HT1080 (cell line): Measurements from ENCODE around the gene PRR35. TPM values are rescaled to one million over a fixed set of nuclear protein-coding genes. Genes with fewer than 3 reads are reported as not detected.

Experiments
- DNase-seq: peaks from one replicate; pipeline ENCODE4 v3.0.0-alpha.2; 2015; ENCODE audit warnings: low read depth
- total RNA-seq: library from RNA; depleted of rRNA; stranded (reverse); fragments of >200 nt; shearing (Covaris generic); gene quantifications from 2 replicates; pipeline ENCODE4 v1.2.3, GENCODE V29; 2014

Gene PRR35
- total RNA-seq, 1 experiment from 2014 or later = 0.10 TPM

DNA sequence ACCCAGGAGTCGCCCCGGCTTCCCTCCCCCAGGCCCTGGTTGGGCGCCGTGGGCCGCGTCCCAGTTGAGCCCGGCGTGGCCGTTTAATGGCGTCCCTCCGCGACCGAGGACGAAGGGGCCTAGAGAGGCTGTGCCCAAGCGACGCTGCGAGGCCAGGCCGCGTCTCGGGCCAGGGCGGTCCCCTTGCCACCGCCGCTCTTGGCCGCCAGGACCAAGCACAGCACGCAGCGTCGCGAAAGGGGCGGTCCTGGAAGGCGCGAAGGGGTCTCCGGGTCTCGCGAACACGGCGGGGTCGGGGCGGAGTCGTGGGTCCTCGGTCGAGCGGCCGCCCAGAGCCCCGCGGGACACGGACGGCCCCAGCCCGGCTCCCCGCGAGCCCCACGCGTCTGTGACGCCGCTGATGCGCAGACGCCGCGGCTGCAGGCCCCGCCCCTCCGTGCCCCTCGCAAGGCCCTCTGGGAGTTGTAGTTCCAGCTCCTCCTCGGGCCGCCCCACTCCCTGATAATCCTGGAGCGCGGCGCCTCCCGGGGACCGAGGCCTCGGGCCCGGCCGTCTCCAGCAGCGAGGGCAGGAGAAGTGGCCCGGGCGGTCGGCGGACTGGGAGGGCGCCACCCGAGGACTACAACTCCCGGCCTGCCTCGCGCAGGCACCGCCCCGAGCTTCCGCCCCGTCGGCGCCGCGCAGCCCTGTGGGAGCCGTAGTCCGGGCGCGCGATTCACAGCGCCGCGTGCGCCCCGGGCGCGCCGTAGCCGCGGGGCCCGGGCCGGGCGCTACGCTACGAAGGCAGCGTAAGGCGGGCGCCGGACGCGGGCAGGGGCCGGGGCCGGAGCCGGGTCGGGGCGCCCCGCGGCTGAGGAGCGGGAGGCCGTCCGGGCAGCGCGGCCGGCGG lies 32.9 kb upstream of the PRR35 start, which contains the start of gene CAPN15:
Gene CAPN15, plus strand, starts transcription at position 698 of the 889 bp plus-strand sequence. CDS start 19,127 bp downstream, outside the sequence.
- peak; percentile 87 for DNase-seq

DNA sequence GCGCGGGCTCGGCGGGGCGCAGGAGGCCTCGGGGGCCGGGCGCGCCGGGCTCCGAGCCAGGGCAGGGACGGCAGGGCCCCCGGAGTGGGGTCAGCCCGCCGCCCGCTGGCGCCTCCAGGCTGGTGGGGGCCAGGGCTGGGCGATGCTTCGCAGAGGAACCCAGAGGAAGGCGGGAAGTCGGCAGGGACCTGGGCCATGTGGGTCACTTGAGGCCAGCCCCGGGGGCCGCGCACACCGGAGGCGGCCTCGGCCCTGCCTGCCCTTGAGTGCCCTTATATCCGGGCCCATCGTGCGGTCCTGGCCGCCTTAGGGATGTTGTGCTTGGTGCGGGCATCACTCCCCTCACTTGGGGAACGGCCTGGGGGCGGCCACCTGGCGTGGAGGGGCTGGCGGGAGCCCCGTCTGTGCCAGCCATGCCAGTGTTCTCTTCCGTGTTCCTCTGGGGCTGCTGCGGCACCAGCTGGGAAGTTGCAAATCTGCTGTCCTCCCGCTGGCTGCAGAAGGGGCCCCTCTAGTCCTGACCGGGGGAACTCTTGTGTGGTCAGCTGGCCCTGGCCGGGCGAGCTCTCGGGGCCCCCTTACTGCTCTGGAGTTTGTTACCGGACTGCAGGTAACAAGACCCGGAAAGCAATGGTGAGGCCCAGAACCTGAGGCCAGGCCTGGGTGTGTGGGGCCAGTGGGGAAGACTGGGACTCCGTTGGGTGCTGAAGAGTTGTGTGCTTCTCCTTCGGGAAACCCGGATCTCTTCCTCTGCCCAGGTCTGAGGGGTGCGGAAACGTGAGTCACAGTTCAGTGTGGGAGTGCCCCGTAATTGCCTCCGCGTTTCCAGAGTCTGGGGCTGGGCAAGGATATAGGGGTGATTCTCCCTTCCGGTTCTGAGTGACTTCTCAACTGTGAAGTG lies 31.8 kb upstream of the PRR35 start:
- DNase-seq = peak; percentile 82

DNA sequence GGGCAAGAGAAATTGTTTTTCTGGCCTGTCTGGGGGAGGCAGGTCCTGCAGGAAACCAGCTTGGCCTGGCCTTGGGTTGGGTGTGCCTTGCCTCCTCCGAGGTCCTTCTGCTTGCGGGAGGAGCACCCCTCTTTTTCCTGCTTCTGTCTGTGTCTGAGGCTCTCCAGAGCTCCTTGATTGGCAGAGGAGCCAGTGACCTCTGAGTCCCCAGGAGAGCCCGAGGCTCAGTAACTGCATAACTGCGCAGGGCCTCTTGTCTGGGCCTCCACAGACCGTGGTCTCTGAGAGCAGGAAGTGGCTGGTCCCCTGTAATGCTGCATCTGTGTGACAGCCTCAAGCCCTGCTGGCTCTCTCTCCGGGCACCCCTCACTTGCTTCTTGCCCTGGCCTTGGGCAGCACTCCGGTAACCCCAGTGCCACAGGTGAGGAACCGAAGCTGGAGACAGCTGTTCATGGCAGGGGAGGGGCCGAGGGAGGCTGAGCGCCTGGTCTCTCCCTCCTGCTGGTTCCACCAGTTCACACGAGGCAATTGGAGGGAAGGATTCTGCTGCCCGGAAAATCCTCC lies 31.1 kb upstream of the PRR35 start:
- no peak for DNase-seq

DNA sequence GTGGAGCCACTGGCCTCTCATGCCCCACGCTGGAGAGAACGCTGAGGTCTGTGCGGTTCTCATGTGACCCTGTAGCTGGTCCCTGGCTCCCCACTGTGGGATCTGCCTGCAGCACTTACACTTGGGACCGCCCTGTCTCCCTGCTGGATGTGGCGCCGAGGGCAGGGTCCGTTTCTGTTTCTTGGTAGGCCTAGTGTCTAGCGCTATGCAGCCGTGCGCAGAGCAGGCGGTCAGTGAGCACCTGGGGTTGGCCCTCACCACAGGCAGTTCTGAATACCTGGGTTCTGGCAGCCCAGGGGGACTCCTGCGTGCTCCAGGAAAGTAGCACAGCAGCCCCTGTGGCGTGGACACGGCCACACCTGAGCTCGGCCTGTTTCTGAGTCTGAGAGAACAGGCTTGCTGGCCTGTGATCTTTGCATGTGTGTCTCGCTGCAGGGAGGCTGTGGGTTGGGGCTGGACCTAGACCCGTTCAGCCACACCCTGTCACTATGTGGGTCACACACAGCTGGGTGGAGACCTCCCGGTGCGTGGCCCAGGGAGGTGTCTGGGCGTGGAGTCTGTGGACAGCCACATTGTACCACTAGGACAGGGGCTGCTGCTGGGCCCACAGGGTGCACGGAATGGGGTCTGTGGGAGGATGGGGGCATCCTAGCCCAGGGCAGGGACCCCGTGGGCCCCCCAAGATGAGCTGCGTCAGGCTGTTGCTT lies 29.9 kb upstream of the PRR35 start:
- no peak for DNase-seq

DNA sequence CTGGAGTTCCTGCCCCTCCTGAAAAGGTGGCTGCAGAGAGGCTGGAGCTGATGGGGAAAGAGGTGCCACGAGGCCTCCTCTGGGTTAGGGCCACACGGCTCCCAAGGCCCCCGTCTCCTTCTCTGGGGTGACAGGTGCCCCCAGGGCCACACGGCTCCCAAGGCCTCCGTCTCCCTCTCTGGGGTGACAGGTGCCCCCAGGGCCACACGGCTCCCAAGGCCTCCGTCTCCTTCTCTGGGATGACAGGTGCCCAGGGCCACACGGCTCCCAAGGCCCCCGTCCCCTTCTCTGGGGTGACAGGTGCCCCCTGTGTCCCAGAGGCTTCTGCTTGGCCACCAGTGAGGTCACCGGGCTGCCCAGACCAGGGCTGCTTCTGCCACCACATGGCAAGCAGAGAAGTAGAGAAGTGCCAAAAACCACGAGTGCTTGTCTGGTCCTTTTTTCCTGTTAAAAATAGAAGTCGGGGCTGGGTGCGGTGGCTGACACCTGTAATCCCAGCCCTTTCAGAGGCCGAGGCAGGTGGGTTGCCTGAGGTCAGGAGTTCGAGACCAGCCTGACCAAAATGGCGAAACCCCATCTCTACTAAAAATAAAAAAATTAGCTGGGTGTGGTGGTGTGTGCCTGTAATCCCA lies 28.6 kb upstream of the PRR35 start:
- no peak for DNase-seq

DNA sequence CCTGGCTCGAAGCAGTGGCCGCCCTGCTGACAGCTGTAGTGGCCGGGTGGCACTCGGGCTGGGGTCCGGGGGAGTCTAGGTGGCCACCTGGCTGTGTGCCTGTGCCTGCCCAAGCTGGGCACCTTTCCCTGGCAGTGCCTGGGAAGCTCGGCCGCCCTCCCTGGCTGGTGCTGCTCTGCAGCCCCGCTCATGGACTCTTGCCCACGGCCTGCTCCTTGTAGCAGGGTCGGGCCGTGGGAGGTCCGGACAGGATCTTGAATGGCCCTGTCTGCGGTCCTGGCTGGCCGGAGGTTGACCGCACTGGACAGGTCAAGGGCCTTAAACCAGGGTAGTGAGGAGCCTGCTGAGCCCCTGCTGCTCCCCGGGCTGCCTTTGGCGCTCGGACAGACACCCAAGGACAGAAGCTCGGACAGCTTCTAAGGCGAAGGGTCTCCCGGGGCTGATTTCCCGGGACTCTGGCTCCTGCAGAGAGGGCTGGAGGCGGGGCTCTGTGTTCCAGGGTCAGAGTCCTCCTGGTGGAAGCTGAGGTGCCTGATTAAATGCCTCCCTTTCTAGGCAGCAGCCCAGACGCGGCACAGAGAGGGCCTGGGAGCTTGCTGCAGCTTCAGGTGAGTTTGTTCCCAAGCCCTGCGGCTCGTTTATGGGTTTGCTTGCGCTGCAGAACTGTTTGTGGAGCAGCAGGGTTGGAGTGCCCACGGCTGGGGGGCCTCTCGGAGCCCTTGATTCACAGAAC lies 26.6 kb upstream of the PRR35 start:
- no peak for DNase-seq

DNA sequence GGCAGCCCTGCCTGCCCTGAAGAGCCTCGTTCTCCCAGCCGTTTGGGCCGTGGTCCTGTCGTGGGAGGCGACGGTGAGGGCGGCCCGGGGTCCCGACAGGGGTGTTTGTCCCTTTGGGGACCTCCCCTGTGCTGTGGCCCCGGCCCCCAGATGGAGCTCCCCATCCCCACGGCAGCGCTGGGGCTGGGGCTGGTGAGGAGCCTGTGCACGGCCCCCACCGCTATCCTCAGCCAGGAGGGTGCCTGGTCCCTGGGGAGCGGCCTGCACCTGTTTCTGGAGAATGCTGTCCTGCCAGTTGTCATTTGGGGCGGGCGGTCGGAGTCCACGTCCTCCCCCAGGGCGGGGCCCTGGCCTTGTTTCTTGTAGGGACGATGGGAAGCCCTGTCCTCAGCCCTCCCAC lies 26.1 kb upstream of the PRR35 start:
- DNase-seq = no peak

DNA sequence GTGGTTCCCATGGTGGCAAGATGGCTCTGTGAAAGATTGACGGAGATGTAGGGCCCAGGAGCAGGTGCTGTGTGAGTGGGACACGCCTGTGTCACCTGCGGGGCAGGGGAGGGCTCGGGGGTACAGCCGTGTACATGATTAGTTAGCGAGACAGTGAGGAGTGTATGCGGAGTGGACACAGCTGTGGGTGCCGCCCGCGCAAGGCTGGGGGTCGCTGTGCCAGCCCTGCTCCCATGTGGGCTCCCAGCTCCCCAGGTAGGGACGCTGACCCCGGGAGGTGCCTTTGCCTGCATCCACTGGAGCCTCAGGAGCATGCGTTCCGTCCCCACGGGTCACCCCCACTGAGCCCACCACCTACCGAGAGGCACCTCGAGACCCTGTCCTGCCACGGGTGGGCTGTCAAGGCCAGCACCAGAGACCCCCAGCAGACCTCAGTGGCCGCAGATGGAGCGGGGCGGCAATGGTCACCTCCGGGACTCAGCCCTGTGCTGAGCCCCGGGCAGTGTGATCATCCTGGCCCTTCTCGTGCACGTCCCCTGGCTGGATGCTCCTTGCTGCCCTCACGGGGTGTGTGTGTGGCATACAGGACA lies 25.2 kb upstream of the PRR35 start:
- DNase-seq = no peak

DNA sequence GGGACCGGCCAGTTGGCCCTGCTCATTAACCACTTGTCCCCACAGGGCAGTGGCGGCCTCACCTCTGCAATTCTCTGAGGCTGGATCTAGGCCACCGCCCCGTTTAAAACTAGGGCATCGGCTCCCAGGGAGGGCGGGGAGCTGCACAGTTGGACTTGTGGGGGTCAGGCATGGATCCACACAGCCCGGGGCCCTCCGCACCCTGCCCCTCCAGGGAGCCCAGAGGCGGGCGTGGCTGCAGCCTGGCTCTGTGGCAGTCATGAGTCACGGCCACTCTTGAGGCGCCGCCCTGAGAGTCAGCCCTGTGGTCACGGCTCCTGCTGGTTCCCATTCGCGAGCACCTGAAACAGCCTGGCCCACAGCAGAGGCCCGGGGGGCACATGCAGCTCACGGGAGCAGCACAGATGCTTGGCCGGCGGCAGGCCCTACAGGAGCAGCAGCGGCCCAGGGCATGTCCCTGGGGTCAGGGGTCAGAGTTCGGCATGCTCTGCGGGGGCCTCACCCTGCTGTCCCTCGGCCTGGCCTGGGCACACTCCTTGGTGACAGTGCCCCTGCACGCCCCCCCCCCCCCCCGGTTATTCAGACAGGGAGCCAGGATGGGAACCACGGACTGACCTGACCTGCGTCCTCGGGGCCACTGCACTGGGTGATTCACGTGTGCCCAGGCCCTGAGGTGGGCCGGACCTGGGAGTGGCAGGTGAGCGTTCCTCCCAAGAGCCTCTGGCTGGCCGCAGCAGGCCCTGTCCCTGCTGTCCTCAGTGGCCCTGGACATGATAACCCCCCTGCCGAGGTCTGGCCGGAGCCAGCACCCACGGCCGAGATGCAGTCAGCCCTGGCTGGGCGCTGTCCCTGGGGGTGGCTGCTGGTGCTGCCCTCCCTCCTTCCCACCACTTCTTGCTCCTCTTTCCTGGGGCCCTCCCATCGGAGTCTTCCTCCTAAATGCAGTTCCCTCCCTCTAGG lies 24.5 kb upstream of the PRR35 start:
- peak; percentile 90 for DNase-seq

DNA sequence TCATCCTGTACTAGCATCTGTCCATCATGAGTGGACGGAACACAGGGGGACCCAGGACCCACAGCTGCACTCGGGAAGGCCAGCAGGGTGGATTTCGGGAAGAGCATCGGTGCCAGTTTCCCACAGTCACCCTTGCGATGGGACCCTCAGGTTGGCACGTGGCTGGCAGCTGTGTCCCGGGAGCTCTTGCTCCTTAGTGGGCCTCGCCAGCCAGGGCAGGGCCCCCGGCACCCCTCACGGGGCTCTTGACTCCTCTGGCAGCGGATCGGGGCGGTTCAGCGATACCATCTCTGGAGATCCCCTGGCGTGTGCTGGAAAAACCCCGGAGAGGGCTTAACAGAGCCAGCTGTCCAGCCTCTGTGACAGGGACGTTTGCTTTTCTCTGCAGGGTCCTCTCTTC lies 23.4 kb upstream of the PRR35 start:
- no peak for DNase-seq

DNA sequence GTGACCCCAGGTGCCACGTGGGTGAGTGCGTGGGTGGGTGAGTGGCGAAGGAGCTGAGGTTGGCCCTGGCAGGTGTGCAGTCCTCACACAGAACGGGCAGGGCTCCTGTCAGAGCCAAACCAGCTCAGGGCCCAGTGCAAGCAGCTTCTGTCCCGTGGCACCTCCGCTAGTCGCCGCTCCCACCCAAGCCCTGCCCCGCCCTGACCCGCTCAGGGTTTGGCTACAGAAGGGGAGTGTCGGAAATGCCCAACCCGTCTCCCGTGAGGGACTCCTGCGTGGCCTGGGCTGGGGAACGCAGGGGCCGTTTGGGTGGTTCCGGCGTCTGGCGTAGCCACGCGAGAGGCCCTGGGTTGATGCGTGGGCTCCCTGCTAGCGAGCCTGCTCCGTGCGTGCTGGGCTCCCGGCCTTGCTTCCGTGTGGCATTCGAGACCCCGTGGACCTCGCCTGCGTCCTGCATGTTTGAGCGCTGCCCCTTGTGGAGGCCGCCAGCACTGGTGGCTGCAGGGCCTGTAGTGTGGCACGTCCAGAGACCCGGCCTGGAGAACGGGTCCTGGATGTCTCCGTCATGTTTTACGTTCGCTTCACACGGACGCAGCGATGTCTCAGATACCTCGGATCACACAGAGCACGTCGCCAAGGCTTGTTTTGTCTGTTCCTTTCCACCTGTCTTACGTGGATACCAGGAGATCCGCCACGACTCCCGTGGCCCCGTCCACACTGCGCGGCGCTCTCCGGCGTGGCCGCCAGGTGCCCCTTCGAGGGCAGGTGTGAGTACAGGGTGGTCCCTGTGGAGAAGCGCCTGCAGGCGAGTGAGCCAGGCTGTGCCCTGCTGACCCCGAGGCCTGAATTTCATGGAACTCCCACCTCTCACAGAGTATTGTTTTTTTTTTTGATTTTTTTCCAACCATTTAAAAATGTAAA lies 22.5 kb upstream of the PRR35 start:
- no peak for DNase-seq

DNA sequence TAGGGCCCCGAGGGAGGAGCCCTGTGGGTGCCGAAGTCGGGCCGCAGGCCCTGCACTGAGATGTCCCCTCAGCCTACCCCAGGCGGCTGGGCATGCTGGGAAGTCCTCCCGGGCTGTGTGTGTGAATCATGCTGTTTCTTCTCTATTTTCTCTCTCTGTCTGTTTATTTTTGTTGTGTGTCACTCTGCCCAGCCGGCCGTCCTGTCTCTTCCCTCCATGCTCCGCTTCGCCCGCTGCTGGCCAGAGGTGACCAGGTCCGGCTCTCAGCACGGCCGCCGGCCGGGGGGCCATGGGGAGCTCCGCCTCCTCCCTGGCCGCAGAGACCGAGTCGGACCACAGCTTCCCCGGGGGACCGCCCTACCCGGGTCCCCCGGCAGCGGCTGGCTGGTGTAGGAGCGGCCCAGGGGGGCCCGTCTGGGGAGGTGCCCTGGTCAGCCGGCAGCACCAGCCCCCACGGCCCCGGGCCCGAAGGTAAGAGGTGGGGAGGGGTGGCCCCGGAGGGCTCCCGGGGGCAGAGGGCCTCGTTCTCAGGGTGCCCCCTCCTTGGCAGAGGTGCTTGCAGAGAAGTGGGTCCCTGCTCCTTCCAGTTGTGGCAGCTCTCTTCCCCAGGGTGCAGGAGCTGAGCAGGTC lies 20.2 kb upstream of the PRR35 start:
- DNase-seq = peak; percentile 34

DNA sequence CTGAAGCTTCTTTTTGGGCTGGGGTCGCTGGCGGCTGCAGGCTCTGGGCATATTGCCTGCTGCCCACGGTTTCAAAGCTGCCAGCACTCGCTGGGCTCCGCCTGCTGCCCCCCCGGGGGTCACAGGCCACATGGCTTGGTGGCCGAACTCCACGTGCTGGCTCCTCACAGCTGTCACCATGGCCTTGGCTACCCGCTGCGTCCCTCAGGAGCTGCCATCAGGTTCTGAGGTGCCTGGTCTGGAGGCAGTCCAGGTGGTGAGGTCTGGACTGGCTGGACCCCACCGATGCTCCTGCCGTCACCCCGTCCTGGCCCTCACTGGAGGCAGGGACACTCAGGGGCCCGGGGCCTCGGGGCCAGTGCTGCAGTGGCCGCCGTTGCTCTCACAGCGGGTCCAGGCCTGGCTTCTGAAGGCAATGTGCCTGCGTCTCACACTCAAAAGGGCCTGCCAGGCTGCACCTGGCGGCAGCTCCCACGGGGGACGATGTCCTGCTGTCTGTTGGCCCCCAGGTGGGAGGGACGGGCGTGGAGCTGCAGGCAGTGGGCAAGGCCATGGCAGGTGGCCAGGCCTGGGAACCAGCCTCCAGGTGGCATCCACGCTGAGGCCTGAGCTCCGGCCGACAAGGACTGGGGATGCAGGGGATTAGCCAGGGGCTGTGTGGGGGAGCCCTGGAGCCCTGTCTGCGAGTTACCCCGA lies 19.4 kb upstream of the PRR35 start:
- no peak for DNase-seq

DNA sequence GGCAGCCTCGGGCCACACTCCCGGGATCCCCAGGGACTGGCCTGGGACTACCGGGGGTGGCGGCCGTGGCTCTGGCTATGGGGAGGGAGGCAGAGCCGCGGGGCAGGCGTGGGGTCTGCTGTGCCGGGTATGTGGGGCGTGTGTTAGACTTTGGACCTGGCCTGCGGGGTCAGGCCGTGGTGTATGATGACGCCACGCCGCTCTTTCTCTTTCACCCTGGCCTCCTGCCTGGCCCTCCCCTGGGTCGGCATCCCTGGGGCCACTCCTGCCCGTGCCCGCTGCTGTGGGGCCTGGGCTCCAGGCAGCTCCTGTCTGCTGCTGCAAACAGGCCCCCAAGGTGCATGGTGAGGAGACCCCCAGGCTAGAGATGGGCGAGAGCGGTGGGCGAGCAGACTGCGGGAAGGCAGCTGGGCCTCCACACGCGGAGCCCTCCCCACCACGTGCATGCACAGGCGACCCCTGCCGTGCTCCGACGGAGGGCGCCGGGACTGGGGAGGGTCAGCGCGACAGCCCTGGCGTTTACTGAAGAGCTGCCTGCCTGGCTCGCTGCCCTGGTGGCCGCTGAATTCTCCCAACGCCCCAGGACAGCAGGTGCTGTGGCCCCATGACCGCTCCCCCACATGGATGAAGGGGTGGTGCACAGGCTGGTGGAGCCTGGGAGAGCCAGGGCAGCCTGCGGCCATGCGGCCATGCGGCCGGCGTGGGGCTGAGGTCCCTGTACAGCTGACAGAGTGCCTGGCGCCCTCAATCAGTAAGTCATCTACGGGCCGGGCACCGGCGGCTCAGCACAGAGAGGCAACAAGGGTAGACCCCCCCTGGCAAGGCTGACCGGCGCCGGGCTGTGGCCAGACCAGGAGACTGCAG lies 16.7 kb upstream of the PRR35 start:
- no peak for DNase-seq

DNA sequence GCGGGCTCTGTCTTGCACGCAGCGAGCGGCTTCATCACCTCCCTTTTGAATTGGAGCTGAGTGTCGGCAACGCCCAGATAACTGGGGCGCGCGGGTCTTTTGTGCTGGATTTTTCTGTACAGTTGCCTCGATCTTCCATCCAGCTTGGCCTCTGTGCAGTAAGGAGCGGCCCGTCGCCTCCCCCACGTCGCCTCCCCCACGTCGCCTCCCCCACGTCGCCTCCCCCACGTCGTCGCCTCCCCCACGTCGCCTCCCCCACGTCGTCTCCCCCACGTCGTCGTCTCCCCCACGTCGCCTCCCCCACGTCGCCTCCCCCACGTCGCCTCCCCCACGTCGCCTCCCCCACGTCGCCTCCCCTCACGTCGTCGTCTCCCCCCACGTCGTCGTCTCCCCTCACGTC lies 15.7 kb upstream of the PRR35 start:
- DNase-seq = no peak
